ENCODE results near the gene OTOG. TPM values are rescaled to one million over a fixed set of nuclear protein-coding genes. Genes with fewer than 3 reads are reported as not detected.

OTOG gene
- total and polyA plus RNA-seq, 4 donors: not detected

GRCh38 chr11:17550450-17551346 is 3.6 kb downstream of the OTOG start:
- Histone ChIP-seq H3K27me3 (ENCODE audit: control insufficient read depth in 1 of 2, insufficient read depth in 2 of 2, low read length in 1 of 2) (no peaks in the 10 kb centered on the region), H3K4me1 (ENCODE audit: control insufficient read depth in 1 of 2, insufficient read depth in 2 of 2, low read length in 2 of 2) (no peaks in the 10 kb centered on the region), H3K4me3 (ENCODE audit: low read length in 2 of 2) (no peak overlapping the region), H3K36me3 (ENCODE audit: control insufficient read depth in 1 of 2, insufficient read depth in 2 of 2, low read length in 1 of 2) (no peaks in the 10 kb centered on the region), H3K9me3 (ENCODE audit: control insufficient read depth, low read length) (no peaks in the 10 kb centered on the region), H3K27ac (ENCODE audit: low read depth in 1 of 2, low read length in 2 of 2) (no peak overlapping the region)
- intact Hi-C loops (cut with DNase I): no loop called here
- ATAC-seq (ENCODE audit: low FRiP score) (no peak), DNase-seq (peak in 1 of 2 donors; percentile 61)
- 59 to 65% methylated on average over 12 of the region's 12 CpGs for WGBS, 2 donors

GRCh38 chr11:17551347-17552040 is 4.4 kb downstream of the OTOG start:
- WGBS, 2 donors: 67 to 71% methylated on average over 7 of the region's 7 CpGs
- intact Hi-C loops (cut with DNase I): no loop called here
- no peaks in the 10 kb centered on the region for H3K36me3 ChIP-seq (ENCODE audit: control insufficient read depth in 1 of 2, insufficient read depth in 2 of 2, low read length in 1 of 2)
- H3K4me1 ChIP-seq (ENCODE audit: control insufficient read depth in 1 of 2, insufficient read depth in 2 of 2, low read length in 2 of 2): no peaks in the 10 kb centered on the region
- no peak overlapping the region for H3K4me3 ChIP-seq (ENCODE audit: low read length in 2 of 2)
- H3K27ac ChIP-seq (ENCODE audit: low read depth in 1 of 2, low read length in 2 of 2): no peak overlapping the region
- DNase-seq (peak in 1 of 2 donors; percentile 55), ATAC-seq (ENCODE audit: low FRiP score) (peak; percentile 13)
- no peaks in the 10 kb centered on the region for H3K9me3 ChIP-seq (ENCODE audit: control insufficient read depth, low read length)
- no peaks in the 10 kb centered on the region for H3K27me3 ChIP-seq (ENCODE audit: control insufficient read depth in 1 of 2, insufficient read depth in 2 of 2, low read length in 1 of 2)

GRCh38 chr11:17552041-17552355 is 4.9 kb downstream of the OTOG start:
- no peaks in the 10 kb centered on the region for H3K9me3 ChIP-seq (ENCODE audit: control insufficient read depth, low read length)
- DNase-seq (peak in 1 of 2 donors; percentile 51), ATAC-seq (ENCODE audit: low FRiP score) (no peak)
- H3K4me1 ChIP-seq (ENCODE audit: control insufficient read depth in 1 of 2, insufficient read depth in 2 of 2, low read length in 2 of 2): no peaks in the 10 kb centered on the region
- no peak overlapping the region for H3K27ac ChIP-seq (ENCODE audit: low read depth in 1 of 2, low read length in 2 of 2)
- H3K36me3 ChIP-seq (ENCODE audit: control insufficient read depth in 1 of 2, insufficient read depth in 2 of 2, low read length in 1 of 2): no peaks in the 10 kb centered on the region
- H3K27me3 ChIP-seq (ENCODE audit: control insufficient read depth in 1 of 2, insufficient read depth in 2 of 2, low read length in 1 of 2): no peaks in the 10 kb centered on the region
- no peak overlapping the region for H3K4me3 ChIP-seq (ENCODE audit: low read length in 2 of 2)
- intact Hi-C loops (cut with DNase I): no loop called here
- 84 to 85% methylated on average over 4 of the region's 4 CpGs for WGBS, 2 donors

- H3K9me3 ChIP-seq (ENCODE audit: control insufficient read depth, low read length): no peaks in the 10 kb centered on the region
- no peaks in the 10 kb centered on the region for H3K36me3 ChIP-seq (ENCODE audit: control insufficient read depth in 1 of 2, insufficient read depth in 2 of 2, low read length in 1 of 2)
- no peaks in the 10 kb centered on the region for H3K27me3 ChIP-seq (ENCODE audit: control insufficient read depth in 1 of 2, insufficient read depth in 2 of 2, low read length in 1 of 2)
- ATAC-seq (ENCODE audit: low FRiP score): no peak
- intact Hi-C loops (cut with DNase I): no loop called here
- DNase-seq: peak in 1 of 2 donors; percentile 57
- H3K27ac ChIP-seq (ENCODE audit: low read depth in 1 of 2, low read length in 2 of 2): no peak overlapping the region
- H3K4me3 ChIP-seq (ENCODE audit: low read length in 2 of 2): no peak overlapping the region
- WGBS, 2 donors: 85 to 90% methylated on average over 10 of the region's 10 CpGs
- H3K4me1 ChIP-seq (ENCODE audit: control insufficient read depth in 1 of 2, insufficient read depth in 2 of 2, low read length in 2 of 2): no peaks in the 10 kb centered on the region
These were observed 5.6 kb downstream of the OTOG start for GRCh38 chr11:17552392-17553248.

- ATAC-seq (ENCODE audit: low FRiP score): no peak
- DNase-seq: peak in 1 of 2 donors; percentile 30
- H3K27ac ChIP-seq (ENCODE audit: low read depth in 1 of 2, low read length in 2 of 2): no peak overlapping the region
These were observed 6.1 kb downstream of the OTOG start for GRCh38 chr11:17553249-17553546.

GRCh38 chr11:17554487-17554886 is 7.4 kb downstream of the OTOG start:
- H3K27ac ChIP-seq (ENCODE audit: low read depth in 1 of 2, low read length in 2 of 2): no peak overlapping the region
- WGBS, 2 donors: 92 to 94% methylated on average over 4 of the region's 4 CpGs
- H3K36me3 ChIP-seq (ENCODE audit: control insufficient read depth in 1 of 2, insufficient read depth in 2 of 2, low read length in 1 of 2): no peaks in the 10 kb centered on the region
- H3K4me1 ChIP-seq (ENCODE audit: control insufficient read depth in 1 of 2, insufficient read depth in 2 of 2, low read length in 2 of 2): no peaks in the 10 kb centered on the region
- no peak overlapping the region for H3K4me3 ChIP-seq (ENCODE audit: low read length in 2 of 2)
- H3K9me3 ChIP-seq (ENCODE audit: control insufficient read depth, low read length): no peaks in the 10 kb centered on the region
- no peaks in the 10 kb centered on the region for H3K27me3 ChIP-seq (ENCODE audit: control insufficient read depth in 1 of 2, insufficient read depth in 2 of 2, low read length in 1 of 2)
- DNase-seq: peak in 1 of 2 donors; percentile 17
- intact Hi-C loops (cut with DNase I): no loop called here
- no peak for ATAC-seq (ENCODE audit: low FRiP score)

More at GRCh38 chr11:17553249-17553546, 6.1 kb downstream of the OTOG start:
- Histone ChIP-seq H3K27me3 (ENCODE audit: control insufficient read depth in 1 of 2, insufficient read depth in 2 of 2, low read length in 1 of 2) (no peaks in the 10 kb centered on the region), H3K36me3 (ENCODE audit: control insufficient read depth in 1 of 2, insufficient read depth in 2 of 2, low read length in 1 of 2) (no peaks in the 10 kb centered on the region), H3K4me3 (ENCODE audit: low read length in 2 of 2) (no peak overlapping the region), H3K9me3 (ENCODE audit: control insufficient read depth, low read length) (no peaks in the 10 kb centered on the region), H3K4me1 (ENCODE audit: control insufficient read depth in 1 of 2, insufficient read depth in 2 of 2, low read length in 2 of 2) (no peaks in the 10 kb centered on the region)
- intact Hi-C loops (cut with DNase I): no loop called here
- 86 to 88% methylated on average over 7 of the region's 7 CpGs for WGBS, 2 donors

- no peak for ATAC-seq (ENCODE audit: low FRiP score)
- 88% methylated on average over 8 of the region's 8 CpGs for WGBS, 2 donors
- Histone ChIP-seq H3K27ac (ENCODE audit: low read depth in 1 of 2, low read length in 2 of 2) (no peak overlapping the region), H3K4me3 (ENCODE audit: low read length in 2 of 2) (no peak overlapping the region), H3K4me1 (ENCODE audit: control insufficient read depth in 1 of 2, insufficient read depth in 2 of 2, low read length in 2 of 2) (no peaks in the 10 kb centered on the region), H3K36me3 (ENCODE audit: control insufficient read depth in 1 of 2, insufficient read depth in 2 of 2, low read length in 1 of 2) (no peaks in the 10 kb centered on the region), H3K27me3 (ENCODE audit: control insufficient read depth in 1 of 2, insufficient read depth in 2 of 2, low read length in 1 of 2) (no peaks in the 10 kb centered on the region), H3K9me3 (ENCODE audit: control insufficient read depth, low read length) (no peaks in the 10 kb centered on the region)
- DNase-seq: peak in 1 of 2 donors; percentile 31
- intact Hi-C loops (cut with DNase I): no loop called here
These were observed 9.9 kb downstream of the OTOG start for GRCh38 chr11:17556999-17557398.

- no peaks in the 10 kb centered on the region for H3K4me1 ChIP-seq (ENCODE audit: control insufficient read depth in 1 of 2, insufficient read depth in 2 of 2, low read length in 2 of 2)
- no peak overlapping the region for H3K4me3 ChIP-seq (ENCODE audit: low read length in 2 of 2)
- DNase-seq (peak in 1 of 2 donors; percentile 41), ATAC-seq (ENCODE audit: low FRiP score) (no peak)
- H3K9me3 ChIP-seq (ENCODE audit: control insufficient read depth, low read length): no peaks in the 10 kb centered on the region
- H3K27me3 ChIP-seq (ENCODE audit: control insufficient read depth in 1 of 2, insufficient read depth in 2 of 2, low read length in 1 of 2): no peaks in the 10 kb centered on the region
- intact Hi-C loops (cut with DNase I): no loop called here
- no peaks in the 10 kb centered on the region for H3K36me3 ChIP-seq (ENCODE audit: control insufficient read depth in 1 of 2, insufficient read depth in 2 of 2, low read length in 1 of 2)
- no peak overlapping the region for H3K27ac ChIP-seq (ENCODE audit: low read depth in 1 of 2, low read length in 2 of 2)
- 81 to 86% methylated on average over 15 of the region's 15 CpGs for WGBS, 2 donors
These were observed 11.1 kb downstream of the OTOG start for GRCh38 chr11:17558025-17558780.
